KOPT-K1 (cell line): Measurements from ENCODE around the gene C2CD4C.
"Not testable (repeated sequence)": the region's sequence is repeated elsewhere in the genome, so short reads cannot be mapped to it uniquely, and the experiment has no call there.

Experiments
- H3K27ac ChIP-seq: fragments of 200-600 bp; sonication (generic); 2 replicates; pipeline ENCODE4 v1.5.1; 2016; ENCODE audit warnings: antibody characterized with exemption, mild to moderate bottlenecking, low read depth, low read length; ENCODE audit not compliant: poor library complexity, severe bottlenecking
- H3K36me3 ChIP-seq: fragments of 200-600 bp; sonication (generic); 2 replicates; pipeline ENCODE4 v1.5.1; 2017; ENCODE audit warnings: antibody characterized with exemption, mild to moderate bottlenecking, low read length, moderate library complexity; ENCODE audit not compliant: insufficient read depth
- H3K9me3 ChIP-seq: fragments of 200-600 bp; sonication (generic); 2 replicates; pipeline ENCODE4 v1.5.1; 2017; ENCODE audit warnings: antibody characterized with exemption, low read length, mild to moderate bottlenecking; ENCODE audit not compliant: insufficient read depth, poor library complexity, severe bottlenecking

C2CD4C gene

GRCh38 chr19:442085-442484, 33.1 kb upstream of the C2CD4C start:
- H3K9me3 ChIP-seq: no peaks in the 10 kb centered on the region
- H3K36me3 ChIP-seq: no peaks in the 10 kb centered on the region
- no peak overlapping the region for H3K27ac ChIP-seq

GRCh38 chr19:441213-441836, 32.4 kb upstream of the C2CD4C start:
- Histone ChIP-seq H3K9me3 (no peaks in the 10 kb centered on the region), H3K27ac (no peak overlapping the region), H3K36me3 (no peaks in the 10 kb centered on the region)

GRCh38 chr19:440391-441212, 31.7 kb upstream of the C2CD4C start:
- H3K9me3 ChIP-seq: no peaks in the 10 kb centered on the region
- no peak overlapping the region for H3K27ac ChIP-seq
- H3K36me3 ChIP-seq: no peaks in the 10 kb centered on the region

GRCh38 chr19:439167-439900, 30.4 kb upstream of the C2CD4C start:
- Histone ChIP-seq H3K27ac (no peak overlapping the region), H3K9me3 (no peaks in the 10 kb centered on the region), H3K36me3 (no peaks in the 10 kb centered on the region)

- Histone ChIP-seq H3K36me3 (no peaks in the 10 kb centered on the region), H3K27ac (no peak overlapping the region), H3K9me3 (no peaks in the 10 kb centered on the region)
Measured at GRCh38 chr19:438416-438958, 29.5 kb upstream of the C2CD4C start.

- no peaks in the 10 kb centered on the region for H3K36me3 ChIP-seq
- H3K9me3 ChIP-seq: no peaks in the 10 kb centered on the region
- H3K27ac ChIP-seq: no peak overlapping the region
Measured at GRCh38 chr19:437041-437440, 28.1 kb upstream of the C2CD4C start.

- Histone ChIP-seq H3K36me3 (no peaks in the 10 kb centered on the region), H3K9me3 (no peaks in the 10 kb centered on the region), H3K27ac (no peak overlapping the region)
Measured at GRCh38 chr19:436413-436950, 27.5 kb upstream of the C2CD4C start.

- Histone ChIP-seq H3K9me3 (no peaks in the 10 kb centered on the region), H3K36me3 (no peaks in the 10 kb centered on the region), H3K27ac (no peak overlapping the region)
Measured at GRCh38 chr19:435707-436412, 26.9 kb upstream of the C2CD4C start.

GRCh38 chr19:435056-435706, 26.2 kb upstream of the C2CD4C start:
- Histone ChIP-seq H3K36me3 (no peaks in the 10 kb centered on the region), H3K27ac (no peak overlapping the region), H3K9me3 (no peaks in the 10 kb centered on the region)

- Histone ChIP-seq H3K9me3 (no peaks in the 10 kb centered on the region), H3K36me3 (no peaks in the 10 kb centered on the region), H3K27ac (no peak overlapping the region)
Measured at GRCh38 chr19:434152-434960, 25.4 kb upstream of the C2CD4C start.

GRCh38 chr19:430701-431100, 21.8 kb upstream of the C2CD4C start:
- no peaks in the 10 kb centered on the region for H3K36me3 ChIP-seq
- H3K27ac ChIP-seq: no peak overlapping the region
- no peaks in the 10 kb centered on the region for H3K9me3 ChIP-seq

- H3K27ac ChIP-seq: no peak overlapping the region
- H3K9me3 ChIP-seq: no peaks in the 10 kb centered on the region
- H3K36me3 ChIP-seq: no peaks in the 10 kb centered on the region
Measured at GRCh38 chr19:428149-428548, 19.2 kb upstream of the C2CD4C start.

GRCh38 chr19:427675-428074, 18.7 kb upstream of the C2CD4C start:
- not testable (repeated sequence) for H3K36me3 ChIP-seq, H3K9me3 ChIP-seq, H3K27ac ChIP-seq
